Thyroid gland (tissue), 4 donors: Measurements from ENCODE around the gene SLC51B.

ENCODE experiments used
- CTCF ChIP-seq, 6 experiments: fragments of 200-600 bp in 3 of 6; fragments of 450-650 bp in 3 of 6; sonication (generic) in 3 of 6; IDR thresholded peaks; one replicate each; pipeline ENCODE4 v1.5.1; 2016 to 2019; ENCODE audit warnings: antibody characterized with exemption in 6 of 6, mild to moderate bottlenecking in 2 of 6, inconsistent platforms in 1 of 6, moderate library complexity in 1 of 6
- POLR2A ChIP-seq, 2 donors: fragments of 450-650 bp; IDR thresholded peaks; one replicate each; pipeline ENCODE4 v1.6.1; 2017; ENCODE audit warnings: antibody characterized with exemption in 2 of 2, mild to moderate bottlenecking in 2 of 2, moderate library complexity in 1 of 2

GRCh38 chr15:65038428-65038827, 6.8 kb upstream of the SLC51B start:
- TF ChIP-seq CTCF (IDR thresholded peaks at IDR 0.05) (no peak), POLR2A (IDR thresholded peaks at IDR 0.05) (no peak)
